GM04504 (cell line): ENCODE results near the gene FLOT1.

ENCODE experiments used
- DNase-seq: peaks from one replicate; pipeline ENCODE4 v3.0.0-alpha.2; 2012; ENCODE audit warnings: low read depth

FLOT1 gene

DNA sequence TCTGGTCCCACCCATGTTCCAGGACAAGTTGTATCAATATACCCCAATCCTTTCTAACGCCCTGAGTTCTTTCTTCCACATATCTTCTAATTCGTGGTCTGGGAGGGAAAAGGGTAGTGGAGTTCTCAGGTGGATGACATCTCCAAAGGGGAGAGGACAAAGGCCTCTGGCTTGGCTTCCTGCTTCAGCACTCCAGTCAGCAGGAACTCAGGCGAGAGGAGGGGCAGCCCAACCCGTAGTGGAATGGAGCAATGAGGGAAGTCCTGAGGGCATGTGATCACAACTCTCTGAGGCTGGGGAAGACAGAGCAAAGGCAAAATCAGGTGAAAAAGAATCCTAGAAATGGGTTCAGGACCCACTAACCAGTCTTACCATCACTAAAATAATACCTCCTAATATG lies 42.1 kb downstream of the FLOT1 start:
- DNase-seq: no peak

DNA sequence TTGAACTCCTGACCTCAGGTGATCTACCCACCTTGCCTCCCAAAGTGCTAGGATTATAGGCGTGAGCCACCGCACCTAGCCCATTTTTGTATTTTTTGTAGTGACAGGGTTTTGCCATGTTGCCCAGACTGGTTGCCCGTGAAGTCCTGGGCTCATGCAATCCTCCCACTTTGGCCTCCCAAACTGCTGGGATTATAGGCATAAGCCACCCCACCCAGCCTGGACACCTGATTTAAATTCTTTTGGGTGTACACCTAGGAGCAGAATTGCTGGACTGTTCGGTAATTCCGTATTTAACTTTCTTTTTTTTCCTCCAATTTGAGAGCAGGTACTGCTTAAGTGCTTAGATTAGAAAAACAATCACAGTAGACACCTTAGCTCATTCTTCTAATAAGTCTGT lies 46.1 kb downstream of the FLOT1 start:
- DNase-seq: no peak

DNA sequence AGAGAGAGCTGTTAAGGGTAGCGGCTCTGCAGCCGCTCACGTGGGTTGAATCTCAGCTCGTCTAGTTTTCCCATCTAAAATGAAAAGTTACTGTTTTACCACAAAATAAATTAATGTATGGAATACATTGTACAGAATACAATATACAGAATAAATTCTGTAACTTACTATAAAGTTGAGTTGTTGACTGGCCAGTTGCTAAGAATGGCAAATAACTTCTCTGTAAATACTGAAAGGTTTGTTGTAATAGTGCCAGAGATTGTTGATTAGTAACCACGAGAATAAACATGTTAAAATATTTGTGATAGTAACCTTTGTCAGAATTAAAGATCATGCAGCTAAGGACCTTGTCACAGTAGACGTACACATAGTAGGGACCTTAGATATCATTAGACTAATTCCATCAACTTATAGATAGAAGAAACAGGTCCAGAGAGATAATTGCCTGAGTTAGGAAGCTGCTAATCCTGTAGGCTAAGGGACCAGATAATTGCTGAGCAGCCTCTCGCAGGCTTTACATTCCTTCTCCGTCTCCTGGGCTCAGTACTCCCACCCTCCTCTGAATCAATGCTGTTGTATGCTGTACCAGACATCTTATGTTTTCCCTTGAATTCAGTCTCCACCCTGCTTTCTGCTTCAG lies 51.2 kb downstream of the FLOT1 start:
- DNase-seq: no peak

DNA sequence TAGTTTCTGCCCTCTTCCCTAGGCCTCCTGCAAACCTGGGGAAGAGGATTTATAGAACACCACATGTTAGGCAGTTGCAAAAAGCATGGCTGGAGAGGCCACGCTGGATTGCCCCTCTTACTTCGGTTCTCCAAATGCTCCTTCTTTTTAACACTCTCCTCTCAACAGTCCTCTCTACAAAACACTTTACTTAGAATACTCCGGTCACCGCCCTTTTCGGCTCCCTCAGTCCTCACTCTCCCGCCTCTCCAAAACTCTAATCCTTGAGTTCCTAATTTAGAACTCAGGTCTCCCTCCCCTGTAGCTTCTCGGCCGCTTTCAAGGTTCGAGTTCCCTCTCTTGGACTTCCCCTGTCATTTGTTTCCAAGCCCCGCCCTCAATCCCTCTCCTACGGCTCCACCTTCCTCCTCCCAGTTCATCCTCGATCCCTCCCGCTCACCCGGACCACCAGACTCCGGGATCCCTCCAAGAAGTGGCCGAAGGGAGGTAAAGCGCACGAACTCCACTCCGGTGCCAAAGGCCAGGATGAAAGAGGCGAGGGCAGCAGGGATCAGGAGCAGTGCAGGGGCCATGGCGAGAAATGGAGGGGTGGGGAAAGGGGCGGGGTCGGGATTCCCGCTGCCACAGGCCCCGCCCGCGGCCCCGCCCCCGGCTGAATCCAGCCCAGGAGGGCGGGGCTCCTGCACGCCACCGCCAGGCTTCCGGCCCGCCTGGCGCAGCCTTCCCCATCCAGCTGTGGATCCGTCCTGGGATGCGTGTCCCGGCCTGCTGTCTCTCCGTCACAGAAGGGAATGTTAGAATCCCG lies 51.9 kb downstream of the FLOT1 start, which contains the start of gene NRM:
TSS of gene NRM (minus strand) at position 582 of the 805 bp plus-strand sequence. CDS start at position 572, 10 bp downstream.
- peak; percentile 78 for DNase-seq

DNA sequence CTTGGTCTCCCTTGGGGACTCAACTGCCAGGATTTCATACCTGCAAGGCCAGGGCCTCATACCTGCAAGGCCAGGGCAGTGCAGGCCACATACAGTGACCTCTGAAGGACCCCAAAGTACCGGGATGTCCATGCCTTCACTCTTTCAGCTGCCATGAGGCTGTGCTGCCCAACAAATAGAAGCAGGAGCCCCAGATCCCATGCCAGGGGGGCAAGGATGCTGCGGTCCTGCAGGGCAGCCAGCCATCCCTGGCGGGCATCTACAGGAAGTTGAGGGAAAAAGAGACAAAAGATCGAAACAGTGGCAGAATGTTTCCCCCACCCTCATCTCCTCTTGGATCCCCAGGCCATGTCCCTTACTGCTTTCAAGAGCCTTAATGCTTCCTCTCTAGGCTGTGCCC lies 52.5 kb downstream of the FLOT1 start:
- DNase-seq: no peak

DNA sequence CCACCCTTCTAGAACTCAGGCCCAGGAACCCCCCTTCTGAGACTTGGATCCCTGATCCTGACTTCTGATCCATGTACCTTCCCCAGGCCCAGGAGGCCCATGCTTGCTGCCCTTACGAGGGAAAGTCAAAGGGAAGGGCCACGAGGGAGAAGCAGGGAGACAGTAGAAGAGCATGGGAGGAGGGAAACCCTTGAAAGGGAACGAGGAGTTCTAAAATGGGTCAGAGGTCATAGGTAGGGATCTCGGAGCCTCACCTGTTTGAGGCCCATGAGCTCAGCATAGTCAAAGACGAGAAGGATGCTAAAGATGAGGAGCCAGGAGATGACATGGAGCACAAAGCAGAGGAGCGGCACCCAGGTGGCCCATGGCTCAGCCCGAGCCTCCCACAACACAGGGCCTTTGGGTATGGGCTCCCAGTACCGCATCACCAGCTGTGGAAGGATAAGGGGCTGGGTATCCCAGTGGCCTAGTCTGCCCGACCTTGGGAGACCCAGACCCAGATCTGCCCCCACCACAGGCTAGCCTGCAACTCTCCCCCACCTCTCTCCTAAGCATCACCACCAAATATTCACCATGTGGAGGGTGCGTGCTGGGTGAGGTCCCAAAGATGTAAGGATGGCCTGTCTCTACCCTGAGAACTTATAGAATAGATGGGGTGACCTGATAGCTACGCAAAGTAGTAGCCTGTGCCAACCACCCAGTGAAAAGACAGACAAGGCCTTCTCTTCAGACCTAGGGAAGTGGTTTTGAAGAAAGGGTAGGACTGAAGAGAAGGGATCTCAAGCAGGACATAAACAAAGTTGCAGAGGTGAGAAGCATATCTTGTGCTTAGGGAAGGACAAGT lies 53.2 kb downstream of the FLOT1 start:
- DNase-seq: no peak

DNA sequence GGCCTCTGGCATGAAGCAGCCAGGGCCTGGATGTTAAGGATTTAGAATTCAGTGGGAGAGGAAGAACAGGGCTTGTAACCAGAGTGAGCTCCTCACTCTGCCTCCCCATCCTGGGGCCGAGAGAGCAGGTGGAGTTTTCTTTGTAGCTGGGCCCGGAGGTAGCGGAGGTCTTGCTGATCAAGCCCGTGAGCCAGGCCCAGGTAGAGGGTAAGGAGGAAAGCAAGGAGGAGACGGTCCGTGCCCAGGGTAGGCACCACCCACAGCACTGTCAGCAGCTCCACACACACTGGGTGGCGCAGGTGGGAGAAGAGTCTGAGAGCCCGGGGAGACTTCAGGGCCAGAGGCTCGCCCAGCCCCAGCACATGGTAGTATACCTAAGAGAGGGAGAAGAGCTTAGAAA lies 53.9 kb downstream of the FLOT1 start:
- DNase-seq: no peak

DNA sequence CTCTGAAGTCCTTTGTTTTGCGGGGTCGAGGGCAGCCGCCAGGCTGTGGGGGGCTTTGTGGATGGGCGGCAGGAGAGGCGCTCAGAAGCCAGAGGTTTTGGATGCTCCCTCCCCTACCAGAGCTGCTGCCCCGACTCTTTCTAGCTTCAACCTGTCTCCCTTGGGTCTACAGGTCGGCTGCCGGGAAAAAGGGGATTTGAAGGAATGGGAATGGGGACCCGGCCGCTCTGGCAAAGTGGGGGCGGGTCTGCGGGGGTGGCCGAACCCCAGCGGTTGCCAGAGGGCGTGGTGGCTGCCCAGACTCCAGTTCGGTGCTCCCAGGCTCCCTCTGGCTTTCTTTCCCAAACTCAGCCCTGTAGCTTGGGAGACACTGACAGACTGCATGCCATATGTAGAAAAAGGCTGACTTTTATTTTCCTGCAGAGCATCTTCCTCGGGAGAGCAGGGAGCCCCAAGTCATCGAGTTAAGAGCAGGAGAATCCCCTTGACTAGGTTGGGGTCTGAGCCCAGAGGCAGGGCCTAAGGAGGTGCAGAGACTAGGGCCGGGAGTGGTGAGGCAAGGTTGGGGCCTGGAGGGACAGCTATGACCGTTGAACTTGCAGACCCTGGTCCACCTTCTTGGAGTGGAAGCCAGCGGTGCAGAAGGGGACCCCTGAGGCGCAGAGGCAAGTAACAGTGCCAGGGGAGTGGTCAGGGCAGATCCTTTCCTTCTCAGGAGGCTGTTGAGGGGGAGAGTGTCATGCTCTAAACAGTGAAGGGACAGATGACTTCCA lies 54.6 kb downstream of the FLOT1 start:
- no peak for DNase-seq

DNA sequence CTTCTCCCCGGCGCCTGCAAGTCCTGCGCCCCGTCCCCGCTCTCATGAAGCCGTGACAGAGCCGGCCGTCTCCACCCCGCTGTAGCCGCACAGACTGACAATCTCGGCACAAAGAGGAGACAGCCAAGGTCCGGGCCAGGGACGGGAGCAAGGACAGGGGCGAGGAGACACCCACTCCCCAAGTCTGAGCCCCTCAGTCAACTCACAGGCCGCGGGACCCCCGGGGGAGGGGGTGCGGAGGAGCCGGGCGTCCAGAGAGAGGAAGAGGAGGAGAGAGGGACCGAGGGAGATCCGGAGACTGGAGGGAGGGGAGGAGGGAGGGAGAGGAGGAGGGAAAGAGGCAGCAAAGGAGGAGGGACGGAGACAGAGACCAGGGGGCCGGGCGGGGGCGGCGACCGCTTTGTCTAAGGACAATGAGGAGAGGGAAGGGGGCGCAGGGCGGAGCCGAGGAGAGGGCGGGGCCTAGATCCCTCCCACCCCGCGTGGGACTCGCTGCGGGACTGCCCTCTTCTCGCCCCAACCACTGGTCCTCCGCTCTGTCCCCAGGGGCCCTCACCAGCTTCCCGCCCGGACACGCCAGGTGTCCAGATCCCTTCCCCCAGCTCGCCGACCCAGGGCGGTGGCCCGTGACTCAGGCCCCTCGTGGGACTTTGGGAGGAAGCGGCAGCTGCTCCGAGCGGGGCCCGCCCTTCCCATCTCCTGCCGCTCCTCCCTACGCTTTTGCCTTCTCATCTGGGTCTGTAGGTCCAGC lies 55.4 kb downstream of the FLOT1 start:
- peak; percentile 97 for DNase-seq

DNA sequence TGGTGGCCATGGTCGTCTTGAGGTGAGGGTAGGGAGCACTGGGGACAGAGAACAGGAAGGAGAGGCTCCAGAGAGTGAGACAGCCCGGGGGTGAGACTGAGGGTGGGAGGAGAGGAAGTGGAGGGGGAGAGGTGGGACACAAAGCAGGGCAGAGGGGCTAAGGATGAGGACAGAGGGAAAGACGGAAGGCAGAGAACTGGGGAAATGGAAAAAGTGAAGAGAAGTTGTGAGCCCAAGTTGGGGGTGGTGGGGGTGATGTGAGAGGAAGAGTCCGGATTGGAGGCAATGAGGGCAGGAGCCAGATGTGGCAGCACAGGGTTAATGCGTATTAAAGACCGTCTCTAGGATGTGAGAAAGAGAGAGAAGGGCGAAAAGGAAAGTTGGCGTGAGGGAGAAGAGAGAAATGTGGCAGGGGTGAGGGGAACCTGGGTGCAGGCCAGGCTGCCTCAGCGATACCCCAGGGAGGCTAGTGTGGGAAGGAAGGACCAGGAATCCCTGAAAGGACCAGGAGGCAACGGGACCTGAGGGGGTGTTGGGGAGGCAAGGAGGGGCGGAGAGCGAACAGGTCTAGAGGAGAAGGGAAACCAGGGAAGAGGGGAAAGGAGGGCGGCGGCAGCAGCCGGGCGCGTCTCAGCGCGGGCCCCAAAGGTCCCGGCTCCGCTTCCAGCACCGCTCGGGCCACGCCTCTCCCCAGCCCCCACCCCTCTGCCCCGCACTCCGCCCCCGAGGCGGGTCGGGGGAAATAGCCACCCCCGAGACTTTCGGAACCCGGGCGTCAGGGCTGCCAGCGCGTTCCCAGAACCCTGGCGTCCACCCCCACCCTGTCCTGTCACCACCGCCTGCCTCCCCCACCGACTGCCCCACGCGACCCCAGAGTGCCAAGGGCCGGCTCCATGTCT lies 56.2 kb downstream of the FLOT1 start, which contains the start of gene PPP1R18:
TSS of gene PPP1R18 (minus strand) at position 637 of the 899 bp plus-strand sequence. CDS start at position 10, 627 bp downstream.
- DNase-seq: no peak

DNA sequence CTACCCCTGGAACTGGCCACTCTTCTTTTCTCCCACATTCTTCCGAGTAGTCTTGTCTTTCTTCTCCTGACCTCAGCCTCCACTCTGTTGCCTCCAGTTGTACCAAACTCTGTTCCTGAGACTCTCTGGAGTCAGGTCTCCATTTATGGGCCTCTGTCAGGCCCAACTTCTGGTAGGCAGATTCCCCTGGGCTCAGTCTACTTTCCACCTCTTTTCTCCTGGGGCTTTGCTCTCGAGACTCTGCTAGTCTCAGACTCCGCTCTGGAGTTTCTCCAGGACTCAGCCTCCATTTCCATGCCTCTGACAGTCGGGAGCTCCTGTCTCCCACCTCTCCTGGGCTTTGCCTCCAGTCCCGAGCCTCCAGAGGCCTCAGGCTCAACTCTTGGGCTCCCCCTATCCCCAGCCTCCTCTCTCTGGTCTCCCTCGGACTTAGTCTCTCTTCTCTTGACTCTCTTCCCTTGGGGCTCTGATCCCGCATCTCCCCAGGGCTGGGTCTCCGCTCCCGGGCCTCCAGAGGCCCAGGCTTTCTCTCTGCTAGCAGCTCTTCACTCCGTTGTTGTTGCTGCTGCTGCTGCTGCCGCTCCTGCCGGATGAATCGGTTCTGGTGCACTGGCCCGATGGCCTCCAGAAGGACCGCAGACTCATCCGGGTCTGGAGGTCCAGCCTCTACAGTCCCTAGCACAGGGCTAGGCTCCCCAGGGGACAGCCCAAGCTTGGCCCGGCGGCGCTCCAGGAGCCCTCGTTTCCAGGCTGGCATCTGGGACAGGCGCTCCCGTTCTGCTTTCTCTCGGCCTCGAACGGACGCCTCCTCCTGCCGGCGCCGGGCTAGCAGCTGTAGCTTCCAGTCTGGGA lies 57.1 kb downstream of the FLOT1 start:
- no peak for DNase-seq

DNA sequence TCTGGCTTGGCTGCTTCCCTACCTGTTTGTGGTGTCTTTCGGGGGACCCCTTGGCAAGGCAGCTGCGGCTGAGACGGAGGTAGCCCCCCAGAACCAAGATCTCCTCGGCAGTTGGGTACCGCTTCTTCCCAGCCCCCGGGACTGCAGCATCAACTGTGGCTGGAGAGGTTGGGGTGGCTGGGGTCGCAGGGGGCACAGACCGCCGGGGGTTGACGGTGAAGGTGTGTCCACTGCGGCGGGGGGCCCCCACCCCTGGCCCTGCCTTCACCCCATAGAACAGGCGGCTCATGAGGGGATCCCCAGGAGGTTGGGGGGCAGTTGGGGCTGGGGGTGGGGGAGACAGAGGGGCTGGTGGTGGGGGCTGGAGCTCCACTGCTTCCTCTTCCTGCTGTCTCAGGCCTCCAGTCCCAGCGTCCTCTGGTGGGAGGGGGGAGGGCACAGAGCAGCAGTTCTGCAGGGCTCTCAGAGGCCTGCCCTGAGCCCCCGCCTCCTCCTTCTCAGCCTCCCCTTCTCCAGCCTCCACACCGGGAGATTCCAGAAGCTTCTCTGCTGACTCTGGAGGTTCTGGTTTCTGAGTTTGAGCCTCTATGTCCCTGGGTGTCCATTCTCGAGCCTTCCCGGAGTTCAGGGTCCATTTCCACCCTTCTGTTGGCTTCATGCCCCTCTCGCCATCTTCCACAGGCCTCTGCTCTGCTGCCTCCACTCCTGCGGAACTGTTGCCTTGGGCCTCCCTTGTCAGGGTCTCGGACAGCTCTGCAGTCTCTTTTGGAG lies 57.9 kb downstream of the FLOT1 start:
- DNase-seq: no peak

DNA sequence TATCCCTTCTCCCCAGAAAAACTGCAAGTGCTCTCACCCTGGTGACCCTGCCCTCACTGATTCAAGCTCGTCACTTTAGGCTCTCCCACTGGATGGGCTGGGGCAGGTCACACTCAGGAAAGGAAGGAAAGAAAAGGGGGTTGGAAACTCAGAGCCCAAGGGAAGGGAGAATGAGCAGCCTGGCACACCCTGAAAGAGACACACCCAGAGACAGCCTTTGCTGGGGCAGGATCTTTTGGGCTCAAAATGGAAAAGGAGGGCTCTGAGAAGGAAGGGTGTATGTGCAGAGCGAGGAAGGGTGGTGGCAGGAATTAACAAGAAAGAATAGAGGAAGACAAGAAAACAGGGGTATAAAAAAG lies 58.5 kb downstream of the FLOT1 start:
- DNase-seq: no peak

DNA sequence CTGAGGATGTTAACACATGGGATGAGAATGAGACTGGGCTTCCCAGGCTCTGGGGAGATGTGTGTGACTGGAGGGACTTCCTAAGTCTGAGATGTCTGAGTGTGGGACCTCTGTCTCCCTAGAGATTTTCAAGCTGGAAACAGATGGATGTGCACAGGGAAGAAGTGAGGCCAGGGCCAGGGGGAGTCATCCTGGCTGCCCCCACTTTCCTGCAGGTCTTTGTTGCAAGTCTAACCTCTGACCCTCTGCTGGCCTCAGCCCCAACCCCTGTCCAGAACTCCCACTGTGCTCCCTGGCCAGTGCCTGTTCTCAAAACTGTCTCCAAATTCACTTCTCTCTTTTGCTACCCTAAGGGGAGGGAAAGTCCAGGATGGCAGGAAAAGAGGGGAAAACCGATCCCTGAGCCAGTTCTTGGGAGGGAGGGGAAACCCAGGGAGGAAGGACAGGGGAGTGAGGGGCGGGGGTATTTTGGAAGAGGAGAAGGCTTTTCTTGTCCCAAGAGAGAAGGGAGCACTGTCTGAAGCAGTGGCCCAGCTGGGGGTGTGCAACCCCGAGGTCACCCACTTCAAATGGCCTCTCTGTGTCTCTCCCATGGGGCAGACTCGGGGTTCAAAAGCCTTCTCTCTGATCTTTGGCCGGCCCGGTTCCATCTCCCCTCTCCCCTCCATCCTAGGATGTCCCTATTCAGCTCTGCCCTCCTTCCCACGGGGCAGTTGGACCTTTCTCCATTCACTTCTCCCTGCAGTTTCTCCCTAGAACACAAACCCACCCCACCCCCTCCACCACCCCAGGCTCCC lies 59.1 kb downstream of the FLOT1 start:
- no peak for DNase-seq

DNA sequence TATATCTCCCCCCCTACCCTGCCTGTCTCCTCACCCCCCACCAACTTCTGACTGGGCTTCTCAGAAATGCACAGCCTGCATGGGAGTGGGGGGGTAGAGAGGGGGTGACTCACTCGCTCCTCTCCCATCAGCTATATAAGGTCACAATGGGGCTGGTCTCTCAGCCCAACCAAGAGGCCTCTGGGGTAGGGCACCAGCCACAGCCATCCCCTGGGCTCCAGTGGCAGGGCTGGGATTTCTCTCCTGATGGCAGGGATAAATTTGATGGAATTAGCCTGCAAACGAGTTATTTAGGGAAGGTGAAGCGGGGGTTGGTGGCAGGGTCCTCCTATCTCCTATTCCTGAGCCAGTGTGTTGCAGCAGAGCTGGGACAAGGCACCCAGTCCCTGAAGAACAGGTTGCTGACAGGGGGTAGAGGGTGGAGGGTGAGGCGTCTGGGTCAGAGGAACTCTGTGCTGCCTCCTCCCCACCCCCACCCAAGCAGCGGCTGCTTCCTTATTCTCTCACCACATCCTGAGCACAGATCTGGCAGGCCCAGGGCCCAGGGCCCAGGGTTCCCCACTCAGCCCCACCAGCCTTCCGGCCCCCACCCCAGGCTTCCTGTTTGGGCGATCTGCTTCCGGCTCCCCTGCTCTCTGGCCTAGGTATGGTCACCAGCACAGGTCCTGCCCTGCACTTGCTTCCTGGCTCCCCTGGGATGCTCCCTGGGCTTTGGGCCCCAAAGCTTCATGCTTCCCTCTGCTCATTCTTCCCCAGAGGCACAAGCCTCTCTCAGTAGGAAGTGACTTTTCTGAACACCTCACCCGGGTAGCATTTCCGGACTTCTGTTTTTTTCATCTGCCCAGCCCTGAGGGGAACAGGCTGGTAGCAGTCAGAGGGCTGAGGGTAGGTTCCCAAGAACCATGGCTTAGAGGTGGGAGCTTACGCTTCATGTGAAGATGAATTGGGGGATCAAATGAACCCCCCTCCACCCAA lies 60.1 kb downstream of the FLOT1 start:
- peak; percentile 77 for DNase-seq

DNA sequence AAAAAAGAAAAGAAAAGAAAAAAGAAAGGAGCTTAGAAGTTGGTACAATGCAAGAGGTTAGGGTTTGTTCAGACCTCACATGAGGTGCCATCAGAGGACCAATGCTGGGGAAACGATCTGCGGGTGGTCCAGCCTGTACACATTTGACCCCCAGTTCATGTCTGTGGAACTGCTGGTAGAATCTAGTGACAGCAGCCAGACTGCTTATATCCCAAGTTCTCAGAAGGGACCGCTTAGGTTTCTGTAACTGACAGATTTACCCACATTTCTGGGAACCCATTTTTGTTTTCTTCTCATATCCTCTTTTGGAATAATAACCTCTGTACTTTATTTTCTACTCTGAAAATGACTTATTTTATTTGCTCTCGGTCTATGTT lies 60.7 kb downstream of the FLOT1 start:
- no peak for DNase-seq
